Mucosa of descending colon (tissue), 3 donors: ENCODE results near the gene SMG6. TPM values are rescaled to one million over a fixed set of nuclear protein-coding genes. Genes with fewer than 3 reads are reported as not detected.

Experiments
- ATAC-seq: fragments of 200-7000 bp; cut with Tn5 transposase; one replicate; pipeline ENCODE4 v1.9.1; 2020; ENCODE audit warnings: mild to moderate bottlenecking, moderate library complexity
- DNase-seq, 3 donors: peaks; one replicate each; pipeline ENCODE4 v3.0.0-alpha.2; 2020
- H3K36me3 ChIP-seq: fragments of 200-600 bp; one replicate; pipeline ENCODE4 v1.8.0; 2021; ENCODE audit warnings: low read depth, mild to moderate bottlenecking
- H3K4me1 ChIP-seq: fragments of 200-600 bp; one replicate; pipeline ENCODE4 v1.8.0; 2021; ENCODE audit warnings: low read depth, mild to moderate bottlenecking
- H3K4me3 ChIP-seq: fragments of 200-600 bp; one replicate; pipeline ENCODE4 v1.8.0; 2021; ENCODE audit warnings: mild to moderate bottlenecking
- H3K9me3 ChIP-seq: fragments of 200-600 bp; one replicate; pipeline ENCODE4 v1.8.0; 2021; ENCODE audit warnings: mild to moderate bottlenecking
- intact Hi-C, 2 donors: fragments of 100-400 bp; cut with DNase I in 1 of 2; cut with micrococcal nuclease in 1 of 2; formaldehyde crosslinking; loops; one replicate each; pipeline versions ENCODE4 v1.11.0 to v1.11.1; 2022; cut with DNase I, micrococcal nuclease
- total RNA-seq, 3 donors: library from RNA; stranded (reverse); fragmentation: NEBNext Ultra II Directional in 2 of 3; extraction: Animal tissue kit (Norgen Biotek cat#: 25700) in 2 of 3; gene quantifications; one replicate each; pipeline versions ENCODE4 v1.2.1 to v1.2.4, GENCODE V29; 2021 to 2023
- TF ChIP-seq, protein P1 (sequence below): fragments of 200-600 bp; IDR thresholded peaks from one replicate; pipeline ENCODE4 v1.8.0; 2022; ENCODE audit warnings: antibody characterized with exemption, mild to moderate bottlenecking
- donor health status: DM: no; HTN: no; CAD: no; lungs with moderate emphysema.
- donor health status: DM: no; HTN: no; CAD: no.
- donor health status: DM: no; HTN: yes; CAD: no.

Gene SMG6
- total RNA-seq, 3 donors from 2014 or later = 25.9 to 41.6 (median 38.8) TPM

DNA sequence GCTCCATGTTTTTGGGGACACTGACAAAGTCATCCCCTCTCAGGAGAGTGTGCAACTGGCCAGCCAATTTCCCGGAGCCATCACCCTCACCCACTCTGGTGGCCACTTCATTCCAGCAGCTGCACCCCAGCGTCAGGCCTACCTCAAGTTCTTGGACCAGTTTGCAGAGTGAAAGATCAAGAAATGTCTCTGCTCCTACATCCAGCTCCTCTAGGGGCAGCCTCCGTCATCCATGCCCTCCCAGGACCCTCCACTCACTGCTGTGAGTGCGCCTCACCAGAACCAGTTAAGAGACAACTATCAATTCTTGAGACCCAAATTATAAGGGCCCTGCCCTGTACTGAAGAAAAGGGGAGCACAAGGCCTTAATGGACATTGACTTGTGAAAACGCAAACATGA, 260.7 kb downstream of the SMG6 start:
- no peak for DNase-seq
- Histone ChIP-seq H3K9me3 (no peaks in the 10 kb centered on the region), H3K4me3 (no peak overlapping the region), H3K36me3 (no peaks in the 10 kb centered on the region), H3K4me1 (peaks cover 7% of the 10 kb centered on the region)
- intact Hi-C loops = loop anchor here in 1 of 2 donors (10.0 kb wide), 1 partner anchor 1812 kb away; no protein-coding TSS in a partner anchor
- TF ChIP-seq, protein P1, sequence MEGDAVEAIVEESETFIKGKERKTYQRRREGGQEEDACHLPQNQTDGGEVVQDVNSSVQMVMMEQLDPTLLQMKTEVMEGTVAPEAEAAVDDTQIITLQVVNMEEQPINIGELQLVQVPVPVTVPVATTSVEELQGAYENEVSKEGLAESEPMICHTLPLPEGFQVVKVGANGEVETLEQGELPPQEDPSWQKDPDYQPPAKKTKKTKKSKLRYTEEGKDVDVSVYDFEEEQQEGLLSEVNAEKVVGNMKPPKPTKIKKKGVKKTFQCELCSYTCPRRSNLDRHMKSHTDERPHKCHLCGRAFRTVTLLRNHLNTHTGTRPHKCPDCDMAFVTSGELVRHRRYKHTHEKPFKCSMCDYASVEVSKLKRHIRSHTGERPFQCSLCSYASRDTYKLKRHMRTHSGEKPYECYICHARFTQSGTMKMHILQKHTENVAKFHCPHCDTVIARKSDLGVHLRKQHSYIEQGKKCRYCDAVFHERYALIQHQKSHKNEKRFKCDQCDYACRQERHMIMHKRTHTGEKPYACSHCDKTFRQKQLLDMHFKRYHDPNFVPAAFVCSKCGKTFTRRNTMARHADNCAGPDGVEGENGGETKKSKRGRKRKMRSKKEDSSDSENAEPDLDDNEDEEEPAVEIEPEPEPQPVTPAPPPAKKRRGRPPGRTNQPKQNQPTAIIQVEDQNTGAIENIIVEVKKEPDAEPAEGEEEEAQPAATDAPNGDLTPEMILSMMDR = no peak
- no peak for ATAC-seq

DNA sequence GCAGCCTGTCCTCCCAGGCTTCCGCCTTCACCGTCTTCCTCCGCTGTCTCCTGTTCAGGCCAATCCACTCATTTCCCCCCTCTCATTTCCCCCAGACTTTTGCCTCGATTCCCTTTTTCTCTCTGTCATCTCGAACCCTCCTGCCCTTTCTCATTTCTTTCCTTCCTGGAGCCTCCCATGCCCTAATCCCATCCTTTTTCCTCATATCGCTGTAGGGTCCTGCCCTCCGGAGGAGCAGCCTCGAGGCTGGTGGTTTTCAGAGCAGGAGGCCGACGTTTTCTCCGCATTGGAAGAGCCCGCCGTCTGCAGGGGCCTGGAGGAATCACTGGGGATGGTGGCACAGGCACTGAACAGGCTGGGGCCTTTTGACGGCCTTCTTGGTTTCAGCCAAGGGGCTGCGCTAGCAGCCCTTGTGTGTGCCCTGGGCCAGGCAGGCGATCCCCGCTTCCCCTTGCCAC, 261.2 kb downstream of the SMG6 start:
- ATAC-seq = peak; percentile 8
- TF ChIP-seq, protein P1 = no peak
- no peak for DNase-seq
- no peaks in the 10 kb centered on the region for H3K36me3 ChIP-seq
- H3K4me1 ChIP-seq = peaks cover 7% of the 10 kb centered on the region
- no peaks in the 10 kb centered on the region for H3K9me3 ChIP-seq
- peak overlapping the region; percentile 62 for H3K4me3 ChIP-seq
- intact Hi-C loops = loop anchor here in 1 of 2 donors (10.0 kb wide), 1 partner anchor 1812 kb away; no protein-coding TSS in a partner anchor

DNA sequence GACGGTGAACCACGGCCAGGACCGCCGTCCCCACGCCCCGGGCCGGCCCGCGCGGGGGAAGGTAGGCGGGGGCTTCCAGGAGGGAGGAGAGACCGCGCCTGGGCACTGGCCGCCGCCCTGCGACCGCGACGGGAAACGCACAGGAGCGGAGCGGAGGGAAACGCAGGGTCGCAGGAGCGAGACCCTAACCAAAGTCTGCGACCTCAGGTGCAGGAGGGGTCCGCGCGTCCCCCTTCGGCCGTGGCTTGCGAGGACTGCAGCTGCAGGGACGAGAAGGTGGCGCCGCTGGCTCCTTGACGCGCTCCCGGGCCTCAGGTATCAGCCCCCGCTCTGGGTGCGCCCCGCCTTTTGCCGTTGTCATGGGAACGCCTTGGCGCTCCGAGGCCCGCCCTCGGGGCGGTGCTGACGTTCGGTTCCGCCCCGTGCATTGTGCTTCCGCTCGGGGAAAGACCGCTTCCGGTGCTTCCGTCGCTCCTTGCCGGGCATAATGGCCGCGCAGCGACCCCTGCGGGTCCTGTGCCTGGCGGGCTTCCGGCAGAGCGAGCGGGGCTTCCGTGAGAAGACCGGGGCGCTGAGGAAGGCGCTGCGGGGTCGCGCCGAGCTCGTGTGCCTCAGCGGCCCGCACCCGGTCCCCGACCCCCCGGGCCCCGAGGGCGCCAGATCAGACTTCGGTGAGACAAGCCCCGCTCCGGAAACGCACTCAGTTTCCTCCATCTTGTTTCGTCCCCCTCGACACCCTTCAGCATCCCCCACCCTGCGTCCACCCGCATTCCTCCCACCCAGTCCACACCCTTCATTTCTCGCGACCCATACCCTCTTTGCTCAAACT, 261.8 kb downstream of the SMG6 start, which contains the start of gene OVCA2:
Gene OVCA2 (plus strand): TSS at position 462 of the 829 bp plus-strand sequence. CDS start 26 bp downstream, at position 488.
- peak within 1 kb of the TSS; percentile 62 for H3K4me3 ChIP-seq
- peak; percentile 98 for ATAC-seq
- intact Hi-C loops = loop anchor here in 1 of 2 donors (10.0 kb wide), 1 partner anchor 1813 kb away; no protein-coding TSS in a partner anchor
- DNase-seq = peak; percentile 96 to 97 (median 97)
- H3K4me1 ChIP-seq = peaks cover 7% of the 10 kb centered on the region
- no peaks in the 10 kb centered on the region for H3K36me3 ChIP-seq
- no peaks in the 10 kb centered on the region for H3K9me3 ChIP-seq
- TF ChIP-seq, protein P1 = no peak

DNA sequence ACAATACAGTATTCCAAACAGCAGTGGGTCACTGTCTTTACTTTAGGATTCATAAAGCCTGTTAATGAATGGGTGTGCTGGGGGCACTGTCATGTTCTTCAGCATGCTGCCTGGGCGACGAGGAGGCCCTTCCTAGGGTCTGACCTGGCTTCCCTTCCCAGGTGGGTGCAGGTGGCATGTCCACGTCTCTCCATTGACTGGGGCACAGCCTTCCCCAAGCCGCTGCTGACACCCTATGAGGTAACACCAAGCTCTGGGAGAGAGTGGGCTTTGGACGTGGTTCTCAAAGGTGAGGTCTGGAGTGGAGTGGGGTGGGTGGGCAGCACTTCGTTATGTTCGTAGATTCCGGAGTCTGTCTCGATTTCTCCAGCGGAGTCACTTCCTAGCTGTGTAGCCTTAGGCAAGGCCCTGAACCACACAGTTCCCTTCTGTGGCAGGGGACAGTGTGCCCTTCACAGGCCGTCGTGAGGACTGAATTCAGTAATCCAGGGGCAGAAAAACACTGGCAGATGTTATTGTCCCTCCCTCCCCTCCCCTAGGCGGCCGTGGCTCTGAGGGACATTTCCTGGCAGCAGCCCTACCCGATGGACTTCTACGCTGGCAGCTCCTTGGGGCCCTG, 262.5 kb downstream of the SMG6 start:
- Histone ChIP-seq H3K36me3 (no peaks in the 10 kb centered on the region), H3K4me1 (peaks cover 7% of the 10 kb centered on the region), H3K4me3 (no peak overlapping the region), H3K9me3 (no peaks in the 10 kb centered on the region)
- ATAC-seq (no peak), DNase-seq (no peak)
- intact Hi-C loops = loop anchor here in 1 of 2 donors (10.0 kb wide), 1 partner anchor 1814 kb away; no protein-coding TSS in a partner anchor
- TF ChIP-seq, protein P1 = no peak

DNA sequence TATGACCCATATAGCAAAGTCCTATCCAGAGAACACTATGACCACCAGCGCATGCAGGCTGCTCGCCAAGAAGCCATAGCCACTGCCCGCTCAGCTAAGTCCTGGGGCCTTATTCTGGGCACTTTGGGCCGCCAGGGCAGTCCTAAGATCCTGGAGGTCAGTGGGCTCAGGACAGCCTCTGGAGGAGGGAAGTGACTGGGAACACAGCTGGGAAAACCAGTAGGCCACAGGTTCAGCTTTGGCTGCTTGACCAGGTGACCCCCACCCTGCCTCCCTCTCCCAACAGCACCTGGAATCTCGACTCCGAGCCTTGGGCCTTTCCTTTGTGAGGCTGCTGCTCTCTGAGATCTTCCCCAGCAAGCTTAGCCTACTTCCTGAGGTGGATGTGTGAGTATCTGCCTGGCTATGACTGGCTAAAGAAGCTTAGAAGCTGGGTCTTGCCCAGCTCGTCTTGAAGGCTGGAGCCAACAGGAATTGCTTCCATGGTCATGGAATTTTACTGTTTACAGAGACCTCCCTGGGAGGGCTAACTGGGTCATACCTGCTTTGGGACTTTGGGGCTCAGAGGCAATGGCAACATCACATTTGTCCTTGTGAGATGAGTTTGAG, 263.3 kb downstream of the SMG6 start:
- intact Hi-C loops = loop anchor here in 1 of 2 donors (10.0 kb wide), 1 partner anchor 1814 kb away; no protein-coding TSS in a partner anchor
- no peaks in the 10 kb centered on the region for H3K9me3 ChIP-seq
- ATAC-seq (no peak), DNase-seq (no peak)
- no peak overlapping the region for H3K4me3 ChIP-seq
- H3K4me1 ChIP-seq = peaks cover 7% of the 10 kb centered on the region
- H3K36me3 ChIP-seq = no peaks in the 10 kb centered on the region
- TF ChIP-seq, protein P1 = no peak
